Measurements from ENCODE around the gene ADAMTS16. TPM values are rescaled to one million over a fixed set of nuclear protein-coding genes. Genes with fewer than 3 reads are reported as not detected.

ADAMTS16 gene
- polyA plus RNA-seq, 4 donors, result 67.2 to 88.1 (median 81.7) TPM

DNA sequence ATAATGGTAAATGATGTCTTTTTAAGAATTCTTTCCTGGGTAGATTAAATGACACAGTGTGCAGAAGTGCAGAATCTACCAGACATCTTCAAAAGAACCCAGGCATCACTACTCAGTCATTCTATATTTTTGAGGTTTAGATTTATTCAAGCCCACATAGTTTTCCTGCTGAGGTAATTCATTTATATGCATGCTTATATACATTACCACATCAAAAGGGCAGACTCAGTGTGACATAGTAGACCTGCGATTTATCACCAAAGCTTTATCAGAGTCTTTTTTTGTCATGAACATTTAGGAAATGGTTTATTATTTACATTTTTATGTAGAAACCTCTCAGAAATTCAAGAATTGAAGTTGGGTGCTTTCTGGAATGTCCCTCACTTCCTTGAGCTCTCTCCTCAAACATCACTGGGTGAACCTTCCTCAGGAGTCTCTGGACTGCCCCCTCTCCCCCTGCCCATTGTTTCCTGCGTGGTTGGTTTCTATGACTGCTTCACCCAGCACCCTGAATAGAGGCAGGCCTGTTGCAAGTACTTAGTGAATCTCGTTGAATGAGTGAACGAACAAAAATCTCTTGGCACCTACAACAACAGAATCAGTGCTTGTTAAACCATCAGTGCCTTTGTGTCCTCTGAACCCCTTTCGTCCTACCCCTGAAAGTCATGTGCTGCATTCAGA, 42.5 kb downstream of the ADAMTS16 start:
- no peak for DNase-seq (ENCODE audit: low read depth in 4 of 4, low spot score in 3 of 4)

DNA sequence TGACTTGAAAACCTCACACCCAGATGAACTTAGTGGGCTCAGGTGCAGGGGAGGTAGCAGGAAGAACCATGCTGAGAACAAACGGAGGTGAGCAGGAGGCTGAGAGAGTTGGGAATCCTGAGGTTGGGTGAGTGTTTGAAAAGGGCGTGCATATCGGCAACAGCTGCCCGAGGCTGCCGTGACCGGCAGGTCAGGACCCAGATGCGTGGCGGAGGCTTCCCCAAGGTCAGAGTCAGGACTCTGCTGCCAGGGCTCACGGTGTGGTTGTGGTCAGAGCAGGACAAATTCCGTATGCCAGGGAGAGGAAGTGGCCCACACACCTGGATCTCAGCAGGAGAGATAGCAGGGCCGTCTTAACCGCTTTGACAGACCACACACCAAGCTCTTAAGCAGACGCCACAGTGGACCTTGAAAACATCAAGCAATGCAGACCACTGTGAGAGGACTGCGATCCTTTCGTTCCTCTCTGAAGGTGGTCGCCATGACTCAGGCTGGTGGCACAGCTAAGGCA, 43.1 kb downstream of the ADAMTS16 start:
- DNase-seq (ENCODE audit: low read depth in 4 of 4, low spot score in 3 of 4), result no peak

DNA sequence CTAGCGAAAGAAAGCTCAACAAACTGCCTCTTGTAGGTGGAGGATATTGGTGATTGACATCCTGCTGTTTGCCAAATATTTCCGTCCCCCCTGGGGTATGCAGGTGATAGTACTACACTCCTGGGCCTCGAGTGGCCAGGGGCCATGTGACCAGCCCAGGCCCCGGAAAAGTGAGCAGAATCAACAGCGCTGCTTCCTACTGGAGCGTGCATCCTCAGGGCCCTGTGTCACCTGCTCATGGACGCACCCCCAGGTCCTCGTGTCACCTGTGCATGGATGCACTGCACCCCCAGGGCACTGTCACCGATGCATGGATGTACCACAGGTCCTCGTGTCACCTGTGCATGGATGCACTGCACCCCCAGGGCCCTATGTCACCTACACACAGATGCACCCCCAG, 43.8 kb downstream of the ADAMTS16 start:
- DNase-seq (ENCODE audit: low read depth in 4 of 4, low spot score in 3 of 4), result no peak

DNA sequence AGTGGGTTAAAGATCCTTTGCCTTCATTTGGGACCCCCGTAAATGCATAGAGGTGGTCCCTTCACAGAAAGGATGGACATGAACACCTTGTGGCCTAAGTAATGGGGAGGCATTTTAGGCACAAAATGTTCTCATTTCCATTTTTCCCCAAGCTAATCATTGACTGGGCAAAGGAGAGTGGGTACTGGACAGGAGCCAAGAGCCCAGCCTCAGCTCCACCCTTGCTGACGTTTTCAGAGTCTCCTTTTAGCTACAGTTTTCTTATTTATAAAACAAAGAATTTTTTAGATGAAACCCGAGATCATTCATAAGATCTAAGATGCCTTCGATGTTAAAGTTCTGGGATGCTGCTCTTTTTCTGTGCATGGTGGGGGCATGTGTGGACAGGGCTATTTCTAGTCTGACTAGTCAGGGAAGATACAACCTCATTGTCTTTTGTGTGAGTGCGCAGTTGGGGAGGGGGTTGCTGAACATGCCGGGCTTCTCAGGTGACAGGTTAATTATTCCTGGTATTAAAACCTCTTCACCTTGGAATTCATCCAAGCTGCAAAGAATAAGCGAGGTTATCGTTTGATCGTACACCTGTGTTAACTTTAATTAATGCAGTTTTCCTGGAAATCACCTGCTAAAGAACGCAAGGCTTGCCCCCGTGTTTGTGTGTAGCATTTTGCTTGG, 48.4 kb downstream of the ADAMTS16 start:
- peak in 1 of 4 donors; percentile 43 for DNase-seq (ENCODE audit: low read depth in 4 of 4, low spot score in 3 of 4)

DNA sequence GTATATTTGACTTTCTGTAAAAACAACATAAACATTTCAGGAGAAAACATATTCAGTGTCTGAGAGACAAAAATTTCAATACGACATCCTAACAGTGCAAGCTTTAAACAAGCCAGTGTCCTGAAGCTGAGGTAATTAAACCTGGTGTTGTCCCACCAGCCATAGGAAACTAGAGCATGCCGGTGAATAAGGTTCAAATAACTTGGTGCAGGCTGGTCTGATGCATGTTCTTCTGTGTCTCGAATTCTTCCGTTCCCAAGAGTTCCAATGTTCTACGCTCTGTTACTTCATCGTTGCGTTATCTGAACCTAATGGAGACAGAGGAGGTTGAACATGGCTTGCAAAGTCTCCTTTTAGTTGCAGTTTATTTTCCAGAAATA, 48.9 kb downstream of the ADAMTS16 start:
- no peak for DNase-seq (ENCODE audit: low read depth in 4 of 4, low spot score in 3 of 4)

DNA sequence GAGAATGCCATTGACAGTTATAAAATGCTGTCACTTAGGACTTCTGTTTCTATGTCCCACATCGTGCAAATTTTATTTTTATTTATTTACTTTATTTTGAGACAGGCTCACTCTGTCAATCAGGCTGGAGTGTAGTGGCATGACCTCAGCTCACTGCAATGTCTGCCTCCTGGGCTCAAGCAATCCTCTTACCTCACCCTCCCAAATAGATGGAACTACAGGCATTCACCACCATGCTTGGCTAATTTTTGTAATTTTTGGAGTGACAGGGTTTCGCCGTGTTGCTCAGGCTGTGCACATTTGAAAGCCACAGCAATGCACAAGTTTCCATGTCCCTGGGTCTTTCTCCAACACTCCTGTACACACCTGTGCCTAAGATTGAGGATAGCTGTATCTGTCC, 51.8 kb downstream of the ADAMTS16 start:
- no peak for DNase-seq (ENCODE audit: low read depth in 4 of 4, low spot score in 3 of 4)

DNA sequence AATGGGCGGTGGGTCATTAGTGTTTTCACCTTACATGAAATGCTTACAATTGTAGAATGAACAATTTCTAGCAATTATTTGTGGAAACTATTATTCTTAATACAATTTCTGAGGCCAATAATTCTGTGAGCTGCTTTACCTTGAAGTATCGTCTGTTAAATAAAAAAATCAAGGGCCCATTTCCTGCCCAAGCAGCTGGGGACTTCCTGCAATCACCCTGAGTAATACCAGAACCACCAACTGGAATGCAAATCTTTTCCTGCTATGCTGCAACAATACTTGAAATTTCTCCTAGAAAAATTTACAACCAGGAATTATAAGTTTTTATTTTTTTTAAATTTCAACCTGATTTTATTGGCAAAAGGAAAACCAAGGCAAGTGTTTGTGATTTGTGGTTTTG, 52.6 kb downstream of the ADAMTS16 start:
- DNase-seq (ENCODE audit: low read depth in 4 of 4, low spot score in 3 of 4), result no peak

GRCh38 chr5:5195128-5195918, 55.2 kb downstream of the ADAMTS16 start:
- DNase-seq (ENCODE audit: low read depth in 4 of 4, low spot score in 3 of 4), result no peak

GRCh38 chr5:5198135-5198534, 58.0 kb downstream of the ADAMTS16 start:
- no peak for DNase-seq (ENCODE audit: low read depth in 4 of 4, low spot score in 3 of 4)

GRCh38 chr5:5198815-5199214, 58.7 kb downstream of the ADAMTS16 start:
- no peak for DNase-seq (ENCODE audit: low read depth in 4 of 4, low spot score in 3 of 4)

DNA sequence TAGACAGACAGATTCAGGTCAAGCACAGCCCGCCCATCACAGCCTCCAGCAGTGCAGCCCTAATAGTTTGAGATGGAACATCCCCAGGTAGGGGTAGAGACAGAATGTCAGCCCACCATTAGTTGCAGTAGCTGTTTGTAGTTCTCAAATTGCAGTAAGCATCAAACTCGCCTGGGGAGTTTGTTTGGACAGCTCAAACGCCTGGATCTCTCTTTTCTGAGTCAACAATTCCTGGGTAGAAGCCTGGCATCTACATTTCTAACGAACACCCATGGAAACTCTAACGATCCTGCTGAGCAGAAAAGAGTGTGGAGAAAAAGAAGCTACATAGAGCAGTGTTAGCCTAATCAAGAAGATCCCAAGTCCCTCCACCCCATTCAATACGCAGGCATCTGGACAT, 59.4 kb downstream of the ADAMTS16 start:
- no peak for DNase-seq (ENCODE audit: low read depth in 4 of 4, low spot score in 3 of 4)

DNA sequence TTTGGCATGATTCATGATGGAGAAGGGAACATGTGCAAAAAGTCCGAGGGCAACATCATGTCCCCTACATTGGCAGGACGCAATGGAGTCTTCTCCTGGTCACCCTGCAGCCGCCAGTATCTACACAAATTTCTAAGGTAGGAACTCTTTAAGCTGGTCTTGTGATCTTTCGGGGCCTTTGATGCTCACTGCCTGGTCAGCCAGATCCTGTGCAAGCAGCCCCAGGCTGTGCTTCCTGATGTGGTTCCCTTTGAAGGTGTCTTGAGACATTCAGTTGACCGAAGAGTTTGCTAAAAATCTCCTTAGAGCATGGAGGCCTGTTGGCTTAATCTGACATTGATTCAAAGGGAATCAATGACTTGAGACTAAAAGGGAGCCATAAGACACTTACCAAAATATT, 60.0 kb downstream of the ADAMTS16 start:
- no peak for DNase-seq (ENCODE audit: low read depth in 4 of 4, low spot score in 3 of 4)

GRCh38 chr5:5202321-5202720, 62.2 kb downstream of the ADAMTS16 start:
- no peak for DNase-seq (ENCODE audit: low read depth in 4 of 4, low spot score in 3 of 4)

- no peak for DNase-seq (ENCODE audit: low read depth in 4 of 4, low spot score in 3 of 4)
Observed at GRCh38 chr5:5203451-5203850, 63.3 kb downstream of the ADAMTS16 start.

DNA sequence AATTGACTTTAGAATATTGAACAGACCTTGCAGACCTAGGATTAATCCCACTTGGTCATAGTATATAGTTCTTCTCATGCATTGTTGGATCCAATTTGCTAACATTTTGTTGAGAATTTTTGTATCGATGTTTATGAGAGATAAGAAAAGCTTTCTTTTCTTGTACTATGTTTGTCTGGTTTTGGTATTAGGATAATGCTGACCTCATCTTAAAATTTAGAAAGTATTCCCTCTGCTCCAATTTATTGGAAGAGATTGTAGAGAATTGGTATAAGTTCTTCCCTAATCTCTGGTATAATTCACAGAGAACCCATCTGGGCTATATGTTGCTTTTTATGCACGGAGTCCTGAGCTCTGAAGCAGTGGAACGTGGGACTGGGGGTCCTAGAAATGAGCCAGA, 67.7 kb downstream of the ADAMTS16 start:
- no peak for DNase-seq (ENCODE audit: low read depth in 4 of 4, low spot score in 3 of 4)

GRCh38 chr5:5209089-5209488, 69.0 kb downstream of the ADAMTS16 start:
- no peak for DNase-seq (ENCODE audit: low read depth in 4 of 4, low spot score in 3 of 4)

- DNase-seq (ENCODE audit: low read depth in 4 of 4, low spot score in 3 of 4), result no peak
Observed at GRCh38 chr5:5209510-5210286, 69.6 kb downstream of the ADAMTS16 start.

- DNase-seq (ENCODE audit: low read depth in 4 of 4, low spot score in 3 of 4), result no peak
Observed at GRCh38 chr5:5217371-5217770, 77.2 kb downstream of the ADAMTS16 start.

- DNase-seq (ENCODE audit: low read depth in 4 of 4, low spot score in 3 of 4), result no peak
Observed at GRCh38 chr5:5218396-5218795, 78.3 kb downstream of the ADAMTS16 start.

DNA sequence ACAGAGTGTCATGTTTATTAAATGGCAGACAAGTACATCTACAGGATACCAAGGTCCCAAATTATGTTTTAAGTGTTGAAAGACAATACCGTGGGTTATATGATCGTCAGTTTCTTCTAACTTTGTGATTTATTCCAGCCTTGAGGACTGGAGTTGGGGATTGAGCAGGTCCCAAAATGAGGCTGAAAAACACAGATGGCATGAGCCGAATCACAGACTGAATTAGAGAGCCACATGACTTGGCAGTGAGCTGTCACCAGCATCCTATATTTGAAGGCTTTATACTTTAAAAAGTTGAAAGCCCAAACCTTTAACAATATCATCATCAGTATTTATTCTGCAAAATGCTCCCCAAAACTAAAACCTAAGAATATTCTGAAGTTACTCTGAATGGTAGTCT, 79.4 kb downstream of the ADAMTS16 start:
- DNase-seq (ENCODE audit: low read depth in 4 of 4, low spot score in 3 of 4), result no peak
